ENCODE results near the gene COG5.

GRCh38 chr7:107392830-107393229 is 170.9 kb downstream of the COG5 start:
- no peak for TF ChIP-seq CTCF (conservative IDR thresholded peaks at IDR 0.05; ENCODE audit: low read depth, low read length)
- no peak for TF ChIP-seq EZH2 (IDR thresholded peaks at IDR 0.05; ENCODE audit: borderline replicate concordance, low read depth, low read length, poor library complexity, severe bottlenecking)
